ENCODE measurements around the gene SLC30A1.

DNA sequence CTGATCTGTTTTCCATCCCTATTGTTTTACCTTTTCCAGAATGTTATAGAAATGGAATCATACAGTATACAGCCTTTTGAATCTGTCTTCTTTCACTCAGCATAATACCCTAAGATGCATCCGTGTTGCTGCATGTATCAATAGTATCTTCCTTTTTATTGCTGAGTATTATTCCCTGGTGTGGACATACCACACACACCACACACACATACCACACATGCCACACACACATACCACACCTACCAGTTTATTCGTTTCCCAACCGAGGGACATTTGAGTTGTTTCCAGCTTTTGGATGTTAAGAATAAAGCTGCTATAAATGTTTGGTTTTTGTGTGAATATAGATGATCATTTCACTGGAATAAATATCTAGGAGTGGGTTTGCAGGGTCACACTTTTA, 22.2 kb upstream of the SLC30A1 start:
- no peak for TF ChIP-seq MAFK (conservative IDR thresholded peaks at IDR 0.05 in 1 of 2, IDR thresholded peaks at IDR 0.05 in 1 of 2; ENCODE audit: low read length in 2 of 2)
- no peak for TF ChIP-seq HOXA7 (CRISPR knock-in tag; IDR thresholded peaks at IDR 0.05)
- TF ChIP-seq, protein P1, sequence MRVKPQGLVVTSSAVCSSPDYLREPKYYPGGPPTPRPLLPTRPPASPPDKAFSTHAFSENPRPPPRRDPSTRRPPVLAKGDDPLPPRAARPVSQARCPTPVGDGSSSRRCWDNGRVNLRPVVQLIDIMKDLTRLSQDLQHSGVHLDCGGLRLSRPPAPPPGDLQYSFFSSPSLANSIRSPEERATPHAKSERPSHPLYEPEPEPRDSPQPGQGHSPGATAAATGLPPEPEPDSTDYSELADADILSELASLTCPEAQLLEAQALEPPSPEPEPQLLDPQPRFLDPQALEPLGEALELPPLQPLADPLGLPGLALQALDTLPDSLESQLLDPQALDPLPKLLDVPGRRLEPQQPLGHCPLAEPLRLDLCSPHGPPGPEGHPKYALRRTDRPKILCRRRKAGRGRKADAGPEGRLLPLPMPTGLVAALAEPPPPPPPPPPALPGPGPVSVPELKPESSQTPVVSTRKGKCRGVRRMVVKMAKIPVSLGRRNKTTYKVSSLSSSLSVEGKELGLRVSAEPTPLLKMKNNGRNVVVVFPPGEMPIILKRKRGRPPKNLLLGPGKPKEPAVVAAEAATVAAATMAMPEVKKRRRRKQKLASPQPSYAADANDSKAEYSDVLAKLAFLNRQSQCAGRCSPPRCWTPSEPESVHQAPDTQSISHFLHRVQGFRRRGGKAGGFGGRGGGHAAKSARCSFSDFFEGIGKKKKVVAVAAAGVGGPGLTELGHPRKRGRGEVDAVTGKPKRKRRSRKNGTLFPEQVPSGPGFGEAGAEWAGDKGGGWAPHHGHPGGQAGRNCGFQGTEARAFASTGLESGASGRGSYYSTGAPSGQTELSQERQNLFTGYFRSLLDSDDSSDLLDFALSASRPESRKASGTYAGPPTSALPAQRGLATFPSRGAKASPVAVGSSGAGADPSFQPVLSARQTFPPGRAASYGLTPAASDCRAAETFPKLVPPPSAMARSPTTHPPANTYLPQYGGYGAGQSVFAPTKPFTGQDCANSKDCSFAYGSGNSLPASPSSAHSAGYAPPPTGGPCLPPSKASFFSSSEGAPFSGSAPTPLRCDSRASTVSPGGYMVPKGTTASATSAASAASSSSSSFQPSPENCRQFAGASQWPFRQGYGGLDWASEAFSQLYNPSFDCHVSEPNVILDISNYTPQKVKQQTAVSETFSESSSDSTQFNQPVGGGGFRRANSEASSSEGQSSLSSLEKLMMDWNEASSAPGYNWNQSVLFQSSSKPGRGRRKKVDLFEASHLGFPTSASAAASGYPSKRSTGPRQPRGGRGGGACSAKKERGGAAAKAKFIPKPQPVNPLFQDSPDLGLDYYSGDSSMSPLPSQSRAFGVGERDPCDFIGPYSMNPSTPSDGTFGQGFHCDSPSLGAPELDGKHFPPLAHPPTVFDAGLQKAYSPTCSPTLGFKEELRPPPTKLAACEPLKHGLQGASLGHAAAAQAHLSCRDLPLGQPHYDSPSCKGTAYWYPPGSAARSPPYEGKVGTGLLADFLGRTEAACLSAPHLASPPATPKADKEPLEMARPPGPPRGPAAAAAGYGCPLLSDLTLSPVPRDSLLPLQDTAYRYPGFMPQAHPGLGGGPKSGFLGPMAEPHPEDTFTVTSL (CRISPR knock-in tag; IDR thresholded peaks at IDR 0.05; ENCODE audit: borderline replicate concordance), result no peak
- TF ChIP-seq, protein P2, sequence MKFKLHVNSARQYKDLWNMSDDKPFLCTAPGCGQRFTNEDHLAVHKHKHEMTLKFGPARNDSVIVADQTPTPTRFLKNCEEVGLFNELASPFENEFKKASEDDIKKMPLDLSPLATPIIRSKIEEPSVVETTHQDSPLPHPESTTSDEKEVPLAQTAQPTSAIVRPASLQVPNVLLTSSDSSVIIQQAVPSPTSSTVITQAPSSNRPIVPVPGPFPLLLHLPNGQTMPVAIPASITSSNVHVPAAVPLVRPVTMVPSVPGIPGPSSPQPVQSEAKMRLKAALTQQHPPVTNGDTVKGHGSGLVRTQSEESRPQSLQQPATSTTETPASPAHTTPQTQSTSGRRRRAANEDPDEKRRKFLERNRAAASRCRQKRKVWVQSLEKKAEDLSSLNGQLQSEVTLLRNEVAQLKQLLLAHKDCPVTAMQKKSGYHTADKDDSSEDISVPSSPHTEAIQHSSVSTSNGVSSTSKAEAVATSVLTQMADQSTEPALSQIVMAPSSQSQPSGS (CRISPR knock-in tag; IDR thresholded peaks at IDR 0.05), result no peak
- TF ChIP-seq CBX1 (IDR thresholded peaks at IDR 0.05; ENCODE audit: low read depth), result no peak
- TF ChIP-seq YY1 (IDR thresholded peaks at IDR 0.05; ENCODE audit: insufficient read depth, insufficient replicate concordance, low read depth, low read length), result no peak
- no peak for TF ChIP-seq RXRA (CRISPR knock-in tag; IDR thresholded peaks at IDR 0.05)
- TF ChIP-seq, protein P3, sequence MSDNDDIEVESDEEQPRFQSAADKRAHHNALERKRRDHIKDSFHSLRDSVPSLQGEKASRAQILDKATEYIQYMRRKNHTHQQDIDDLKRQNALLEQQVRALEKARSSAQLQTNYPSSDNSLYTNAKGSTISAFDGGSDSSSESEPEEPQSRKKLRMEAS (IDR thresholded peaks at IDR 0.05), result no peak
- TF ChIP-seq, protein P4, sequence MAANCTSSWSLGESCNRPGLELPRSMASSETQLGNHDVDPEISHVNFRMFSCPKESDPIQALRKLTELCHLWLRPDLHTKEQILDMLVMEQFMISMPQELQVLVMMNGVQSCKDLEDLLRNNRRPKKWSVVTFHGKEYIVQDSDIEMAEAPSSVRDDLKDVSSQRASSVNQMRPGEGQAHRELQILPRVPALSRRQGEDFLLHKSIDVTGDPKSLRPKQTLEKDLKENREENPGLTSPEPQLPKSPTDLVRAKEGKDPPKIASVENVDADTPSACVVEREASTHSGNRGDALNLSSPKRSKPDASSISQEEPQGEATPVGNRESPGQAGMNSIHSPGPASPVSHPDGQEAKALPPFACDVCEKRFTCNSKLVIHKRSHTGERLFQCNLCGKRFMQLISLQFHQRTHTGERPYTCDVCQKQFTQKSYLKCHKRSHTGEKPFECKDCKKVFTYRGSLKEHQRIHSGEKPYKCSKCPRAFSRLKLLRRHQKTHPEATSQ (CRISPR knock-in tag; IDR thresholded peaks at IDR 0.05; ENCODE audit: borderline replicate concordance), result no peak
- no peak for TF ChIP-seq ZMAT3 (CRISPR knock-in tag; conservative IDR thresholded peaks at IDR 0.05)

Measured in HepG2 (cell line).